ENCODE results near the gene SNAP47.

SNAP47 gene

GRCh38 chr1:227788271-227789083 lies 53.2 kb downstream of the SNAP47 start:
- TF ChIP-seq CTCF (IDR thresholded peaks at IDR 0.05; ENCODE audit: low read depth, low read length): no peak
- H3K4me3 ChIP-seq (ENCODE audit: low read depth, low read length): peak overlapping the region; percentile 73

- TF ChIP-seq CTCF (IDR thresholded peaks at IDR 0.05; ENCODE audit: low read depth, low read length): peak; percentile 19; the same call in 1 of the 2 replicates
- H3K4me3 ChIP-seq (ENCODE audit: low read depth, low read length): peak overlapping the region; percentile 73
Measured at GRCh38 chr1:227789084-227790033, 54.1 kb downstream of the SNAP47 start.

GRCh38 chr1:227790034-227790400 lies 54.8 kb downstream of the SNAP47 start:
- no peak; the same call in 1 of the 2 replicates for TF ChIP-seq CTCF (IDR thresholded peaks at IDR 0.05; ENCODE audit: low read depth, low read length)
- no peak overlapping the region for H3K4me3 ChIP-seq (ENCODE audit: low read depth, low read length)

GRCh38 chr1:227790868-227791267 lies 55.6 kb downstream of the SNAP47 start:
- no peak for TF ChIP-seq CTCF (IDR thresholded peaks at IDR 0.05; ENCODE audit: low read depth, low read length)

GRCh38 chr1:227791425-227792143 lies 56.3 kb downstream of the SNAP47 start:
- no peak for TF ChIP-seq CTCF (IDR thresholded peaks at IDR 0.05; ENCODE audit: low read depth, low read length)
- no peak overlapping the region for H3K4me3 ChIP-seq (ENCODE audit: low read depth, low read length)

More at GRCh38 chr1:227790868-227791267, 55.6 kb downstream of the SNAP47 start:
- no peak overlapping the region for H3K4me3 ChIP-seq (ENCODE audit: low read depth, low read length)

GRCh38 chr1:227792216-227793078 lies 57.2 kb downstream of the SNAP47 start:
- TF ChIP-seq CTCF (IDR thresholded peaks at IDR 0.05; ENCODE audit: low read depth, low read length): no peak

More at GRCh38 chr1:227792216-227793078, 57.2 kb downstream of the SNAP47 start:
- no peak overlapping the region for H3K4me3 ChIP-seq (ENCODE audit: low read depth, low read length)
